Astrocyte of the spinal cord (primary cell): ENCODE results near the gene KATNB1.

Experiments
- DNase-seq: peaks from one replicate; pipeline ENCODE4 v3.0.0; 2011; ENCODE audit warnings: low read depth, low spot score
- H3K4me3 ChIP-seq: 2 replicates; pipeline ENCODE4 v1.5.1; 2011; ENCODE audit warnings: low read depth, mild to moderate bottlenecking, low read length, moderate library complexity
- CTCF ChIP-seq: IDR thresholded peaks from 2 replicates; pipeline ENCODE4 v1.5.1; 2012; ENCODE audit warnings: low read depth, mild to moderate bottlenecking, low read length, inconsistent platforms
- in situ Hi-C: cut with HindIII; loops from 2 replicates; pipeline ENCODE4 v1.10.0; 2017; ENCODE audit warnings: low sequenced_read_pairs

The KATNB1 gene, protein sequence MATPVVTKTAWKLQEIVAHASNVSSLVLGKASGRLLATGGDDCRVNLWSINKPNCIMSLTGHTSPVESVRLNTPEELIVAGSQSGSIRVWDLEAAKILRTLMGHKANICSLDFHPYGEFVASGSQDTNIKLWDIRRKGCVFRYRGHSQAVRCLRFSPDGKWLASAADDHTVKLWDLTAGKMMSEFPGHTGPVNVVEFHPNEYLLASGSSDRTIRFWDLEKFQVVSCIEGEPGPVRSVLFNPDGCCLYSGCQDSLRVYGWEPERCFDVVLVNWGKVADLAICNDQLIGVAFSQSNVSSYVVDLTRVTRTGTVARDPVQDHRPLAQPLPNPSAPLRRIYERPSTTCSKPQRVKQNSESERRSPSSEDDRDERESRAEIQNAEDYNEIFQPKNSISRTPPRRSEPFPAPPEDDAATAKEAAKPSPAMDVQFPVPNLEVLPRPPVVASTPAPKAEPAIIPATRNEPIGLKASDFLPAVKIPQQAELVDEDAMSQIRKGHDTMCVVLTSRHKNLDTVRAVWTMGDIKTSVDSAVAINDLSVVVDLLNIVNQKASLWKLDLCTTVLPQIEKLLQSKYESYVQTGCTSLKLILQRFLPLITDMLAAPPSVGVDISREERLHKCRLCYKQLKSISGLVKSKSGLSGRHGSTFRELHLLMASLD

DNA sequence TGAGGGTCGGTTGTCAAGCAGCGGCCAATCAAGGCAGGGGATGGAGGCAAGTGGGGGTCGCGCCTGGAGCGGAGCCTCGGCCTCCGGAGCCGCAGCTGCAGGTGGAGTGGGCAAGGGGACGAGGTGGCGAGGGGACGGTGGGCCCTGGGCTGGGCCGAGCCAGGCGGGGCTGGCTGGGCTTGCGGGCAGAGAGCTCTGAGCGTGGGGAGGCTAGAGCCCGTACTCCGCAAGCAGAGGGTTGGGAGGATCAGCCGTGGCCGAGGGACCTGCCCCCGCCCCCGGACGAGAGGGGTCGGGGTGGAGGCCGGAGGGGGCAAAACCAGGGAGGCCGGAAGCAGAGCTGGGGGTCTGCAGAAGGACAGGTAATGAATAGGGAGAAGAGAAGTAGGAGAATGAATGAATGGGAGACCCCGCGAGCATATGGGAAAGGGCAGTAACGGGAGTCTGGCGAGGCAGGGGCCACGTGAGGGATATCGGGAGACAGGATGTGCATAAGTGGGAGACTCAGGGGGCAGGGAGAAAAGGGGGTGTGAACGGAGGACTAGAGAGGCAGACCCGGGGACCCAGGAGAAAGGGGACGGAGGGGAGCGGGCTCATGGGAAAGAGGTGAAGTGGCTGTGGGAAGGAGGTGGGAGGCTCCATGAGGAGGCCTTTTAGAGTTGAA is at the start of gene KATNB1:
Gene KATNB1, plus strand, starts transcription at position 16 of the 664 bp plus-strand sequence. CDS start 1,474 bp downstream, outside the sequence.
- H3K4me3 ChIP-seq, result peak within 1 kb of the TSS; percentile 80
- TF ChIP-seq CTCF, result no peak
- in situ Hi-C loops, result no loop called here
- no peak for DNase-seq

DNA sequence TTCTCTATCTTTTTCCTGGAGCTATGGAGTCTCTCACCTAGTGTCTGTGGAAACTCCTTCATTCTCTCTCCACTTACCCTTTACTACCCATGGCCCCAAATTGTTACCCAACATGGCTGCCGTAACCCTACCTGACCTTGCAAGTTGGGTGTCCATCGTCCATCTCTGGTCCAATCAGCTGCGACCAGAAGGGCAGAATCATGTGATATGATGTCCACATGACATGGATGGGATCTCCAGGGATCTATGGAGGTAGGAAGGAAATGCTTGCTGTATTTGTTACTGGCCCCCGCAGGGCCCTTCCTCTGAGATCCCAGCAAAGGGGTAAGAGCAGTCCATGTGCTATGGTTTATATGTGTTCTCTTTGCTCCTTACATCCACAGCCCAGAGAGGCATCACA is 49.0 kb upstream of the KATNB1 start:
- no peak for DNase-seq
- in situ Hi-C loops, result no loop called here
- no peak overlapping the region for H3K4me3 ChIP-seq
- TF ChIP-seq CTCF, result no peak

GRCh38 chr16:57687363-57687929 is 48.1 kb upstream of the KATNB1 start:
- no peak overlapping the region for H3K4me3 ChIP-seq
- in situ Hi-C loops, result no loop called here
- TF ChIP-seq CTCF, result no peak
- no peak for DNase-seq

- no peak overlapping the region for H3K4me3 ChIP-seq
- DNase-seq, result no peak
- no peak for TF ChIP-seq CTCF
- in situ Hi-C loops, result no loop called here
Measured at GRCh38 chr16:57688487-57688986, 47.0 kb upstream of the KATNB1 start.

DNA sequence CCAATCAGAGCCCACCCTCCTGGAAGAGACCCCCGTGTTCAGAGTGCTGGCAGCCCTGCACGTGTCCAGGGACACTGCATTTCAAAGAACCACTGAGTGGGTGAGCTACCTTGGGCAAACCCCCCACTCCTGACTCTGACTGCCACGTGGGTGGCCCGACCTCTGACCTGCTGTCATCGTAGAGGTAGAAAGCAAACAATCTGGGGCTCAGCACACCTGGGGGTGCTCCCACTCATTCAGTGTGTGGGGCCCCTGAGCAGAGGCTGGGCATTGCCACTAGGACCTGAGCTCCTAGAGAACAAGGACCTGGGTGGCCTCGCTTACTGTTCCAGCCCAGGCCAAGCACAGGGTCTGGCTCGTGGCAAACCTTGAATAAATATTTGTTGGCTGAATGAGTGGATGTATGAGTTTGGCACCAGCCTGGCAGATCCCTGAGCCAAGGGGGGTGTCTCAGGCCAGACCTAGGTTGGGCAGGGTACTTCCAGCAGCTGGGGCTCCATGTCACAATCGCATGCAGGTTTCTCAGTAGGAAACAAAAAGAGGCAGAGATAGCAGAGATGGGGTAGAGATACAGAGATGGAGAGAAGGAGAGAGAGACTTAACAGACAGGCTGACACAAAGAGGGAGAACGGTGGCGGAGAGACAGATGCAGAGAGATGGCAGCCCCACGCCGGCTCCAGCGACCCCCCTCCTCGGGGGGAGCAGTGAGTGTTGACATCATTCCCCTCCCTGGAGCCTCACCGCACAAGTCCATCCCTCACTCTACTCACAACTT is 46.4 kb upstream of the KATNB1 start:
- in situ Hi-C loops, result no loop called here

More for the DNA sequence above, 46.4 kb upstream of the KATNB1 start:
- no peak for DNase-seq
- no peak for TF ChIP-seq CTCF
- no peak overlapping the region for H3K4me3 ChIP-seq
